Liver (tissue), 9 donors: ENCODE data around the gene COA1. TPM values are rescaled to one million over a fixed set of nuclear protein-coding genes. Genes with fewer than 3 reads are reported as not detected.

Source experiments
- DNase-seq: peaks from one replicate; pipeline ENCODE4 v3.0.0-alpha.2; 2017; ENCODE audit warnings: low spot score
- H3K27ac ChIP-seq, 2 donors: one replicate each; pipeline ENCODE4 v1.7.0; 2013; ENCODE audit warnings: inconsistent platforms in 2 of 2, low read length in 2 of 2, control low read depth in 1 of 2, low read depth in 1 of 2, mild to moderate bottlenecking in 1 of 2
- H3K27me3 ChIP-seq, 4 donors: one replicate each; pipeline versions ENCODE4 v1.6.1 to v1.7.0; 2013; ENCODE audit warnings: low read length in 3 of 4, inconsistent platforms in 1 of 4, mild to moderate bottlenecking in 1 of 4, moderate library complexity in 1 of 4; ENCODE audit not compliant: control insufficient read depth in 4 of 4, insufficient read depth in 4 of 4
- H3K36me3 ChIP-seq, 4 donors: one replicate each; pipeline versions ENCODE4 v1.6.1 to v1.7.0; 2013; ENCODE audit warnings: low read length in 3 of 4, mild to moderate bottlenecking in 3 of 4, low read depth in 1 of 4, moderate library complexity in 1 of 4; ENCODE audit not compliant: control insufficient read depth in 4 of 4, insufficient read depth in 3 of 4
- H3K4me1 ChIP-seq, 4 donors: one replicate each; pipeline versions ENCODE4 v1.6.1 to v1.7.0; 2013; ENCODE audit warnings: low read length in 3 of 4, mild to moderate bottlenecking in 3 of 4, moderate library complexity in 1 of 4; ENCODE audit not compliant: control insufficient read depth in 4 of 4, insufficient read depth in 4 of 4
- H3K4me3 ChIP-seq, 3 donors: one replicate each; pipeline versions ENCODE4 v1.6.1 to v1.7.0; 2013; ENCODE audit warnings: low read length in 3 of 3, control low read depth in 1 of 3, low read depth in 1 of 3, mild to moderate bottlenecking in 1 of 3
- H3K9ac ChIP-seq, 2 donors: one replicate each; pipeline ENCODE4 v1.7.0; 2013; ENCODE audit warnings: low read length in 2 of 2, mild to moderate bottlenecking in 2 of 2, moderate library complexity in 2 of 2, control low read depth in 1 of 2, low read depth in 1 of 2
- H3K9me3 ChIP-seq, 4 donors: one replicate each; pipeline versions ENCODE4 v1.6.1 to v1.7.0; 2013; ENCODE audit warnings: low read length in 3 of 4; ENCODE audit not compliant: control insufficient read depth in 4 of 4
- EGR1 ChIP-seq, 2 donors: IDR thresholded peaks; 2 replicates each; pipeline ENCODE4 v1.6.1; 2016 to 2018; ENCODE audit warnings: antibody characterized with exemption in 2 of 2, low read depth in 2 of 2
- FOXA1 ChIP-seq: IDR thresholded peaks from 2 replicates; pipeline ENCODE4 v1.6.1; 2016; ENCODE audit warnings: antibody characterized with exemption
- FOXA2 ChIP-seq: IDR thresholded peaks from 2 replicates; pipeline ENCODE4 v1.6.1; 2016; ENCODE audit warnings: antibody characterized with exemption
- GABPA ChIP-seq, 2 donors: IDR thresholded peaks in 1 of 2; conservative IDR thresholded peaks in 1 of 2; 2 replicates each; pipeline ENCODE4 v1.6.1; 2016; ENCODE audit warnings: antibody characterized with exemption in 2 of 2, mild to moderate bottlenecking in 1 of 2, moderate library complexity in 1 of 2
- HNF4A ChIP-seq, 2 donors: conservative IDR thresholded peaks; 2 replicates each; pipeline ENCODE4 v1.6.1; 2016; ENCODE audit warnings: antibody characterized with exemption in 2 of 2, mild to moderate bottlenecking in 2 of 2
- HNF4G ChIP-seq: IDR thresholded peaks from 2 replicates; pipeline ENCODE4 v1.6.1; 2016; ENCODE audit warnings: antibody characterized with exemption
- JUND ChIP-seq, 2 donors: IDR thresholded peaks; 2 replicates each; pipeline ENCODE4 v1.6.1; 2016; ENCODE audit warnings: antibody characterized with exemption in 2 of 2
- NR2F2 ChIP-seq: IDR thresholded peaks from 2 replicates; pipeline ENCODE4 v1.6.1; 2016; ENCODE audit warnings: antibody characterized with exemption
- RAD21 ChIP-seq, 2 donors: IDR thresholded peaks; 2 replicates each; pipeline ENCODE4 v1.6.1; 2016; ENCODE audit warnings: antibody characterized with exemption in 2 of 2, mild to moderate bottlenecking in 2 of 2
- RXRA ChIP-seq, 2 donors: IDR thresholded peaks; 2 replicates each; pipeline ENCODE4 v1.6.1; 2017 to 2018; ENCODE audit warnings: antibody characterized with exemption in 2 of 2, mild to moderate bottlenecking in 1 of 2
- SP1 ChIP-seq: IDR thresholded peaks from 2 replicates; pipeline ENCODE4 v1.6.1; 2018; ENCODE audit warnings: antibody characterized with exemption, mild to moderate bottlenecking
- TAF1 ChIP-seq: conservative IDR thresholded peaks from 2 replicates; pipeline ENCODE4 v1.6.1; 2016; ENCODE audit warnings: antibody characterized with exemption, mild to moderate bottlenecking
- YY1 ChIP-seq: IDR thresholded peaks from 2 replicates; pipeline ENCODE4 v1.6.1; 2016; ENCODE audit warnings: antibody characterized with exemption, mild to moderate bottlenecking
- WGBS: extraction: QIAGEN DNeasy Blood & Tissue Kit; methylation state at CpG from one replicate; pipeline ENCODE4 v1.1.7; 2013; 5-methylcytosine and 5-hydroxymethylcytosine counted together
- polyA plus RNA-seq, 2 donors: library from polyadenylated mRNA; stranded (reverse) in 1 of 2; unstranded in 1 of 2; fragments of 200-250 nt in 1 of 2; fragments of >200 nt in 1 of 2; fragmentation: Nextera tagmentation in 1 of 2; extraction: Ambion mirVana in 1 of 2; gene quantifications; one replicate each; pipeline versions ENCODE4 v1.2.1 to v1.2.3, GENCODE V29; 2013 to 2015
- total RNA-seq, 2 donors: library from RNA; depleted of rRNA; stranded (reverse); fragments of >200 nt; gene quantifications; one replicate each; pipeline ENCODE4 v1.2.3, GENCODE V29; 2014
- TF ChIP-seq, protein P1 (sequence below): IDR thresholded peaks from 2 replicates; pipeline ENCODE4 v1.6.1; 2016; ENCODE audit warnings: antibody characterized with exemption
- TF ChIP-seq, protein P2 (sequence below): IDR thresholded peaks from 2 replicates; pipeline ENCODE4 v1.6.1; 2016; ENCODE audit warnings: antibody characterized with exemption
- TF ChIP-seq, protein P3 (sequence below): IDR thresholded peaks from 2 replicates; pipeline ENCODE4 v1.6.1; 2016; ENCODE audit warnings: antibody characterized with exemption, mild to moderate bottlenecking
- TF ChIP-seq, protein P4 (sequence below): IDR thresholded peaks from 2 replicates; pipeline ENCODE4 v1.6.1; 2016; ENCODE audit warnings: antibody characterized with exemption
- TF ChIP-seq, protein P5 (sequence below): fragments of 150-350 bp; IDR thresholded peaks from 2 replicates; pipeline ENCODE4 v1.5.1; 2017; ENCODE audit warnings: improper control_type of control experiment, low read depth, low read length; ENCODE audit not compliant: missing input control
- donor health status: healthy.
- donor health status: healthy.
- donor health status: healthy.
- donor health status: healthy.
- donor health status: healthy.

The COA1 gene
- total and polyA plus RNA-seq, 4 donors = 16.6 to 37.8 (median 29.4) TPM

DNA sequence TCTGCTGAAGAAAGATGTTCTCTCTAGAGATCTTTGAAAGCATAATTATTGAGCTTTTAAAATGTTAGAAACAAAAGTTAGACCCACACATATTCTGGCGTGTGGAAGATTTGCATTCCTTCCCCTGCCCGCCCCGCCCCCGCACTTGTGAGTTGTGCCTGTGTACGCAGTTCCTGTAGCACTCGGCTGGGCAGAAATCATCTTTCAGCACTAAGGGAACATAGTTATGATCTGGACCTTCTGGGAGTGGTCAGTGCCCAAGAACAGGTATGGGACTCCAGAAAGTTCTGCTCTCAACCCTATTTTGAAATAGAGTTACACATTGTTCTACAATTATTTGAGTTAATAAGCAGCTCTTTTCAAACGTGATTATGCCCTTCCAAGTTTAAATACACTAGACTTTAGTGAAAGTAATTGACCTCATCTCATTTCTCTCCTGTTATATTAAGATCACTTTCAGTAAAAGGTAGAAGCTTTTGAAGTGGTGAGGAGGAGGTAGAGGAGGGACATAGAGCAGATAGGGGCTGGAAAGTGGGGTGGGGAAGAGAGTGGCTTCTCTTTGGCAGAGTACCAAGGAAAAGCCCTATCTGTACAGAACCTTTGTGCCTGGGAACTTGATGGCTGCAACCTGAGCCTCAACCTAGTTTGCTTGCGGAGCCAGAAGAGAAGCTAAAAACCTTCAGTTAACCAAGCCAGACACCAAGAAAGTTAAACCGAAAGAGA lies 34.9 kb upstream of the COA1 start (continued):
- TF ChIP-seq, protein P1, sequence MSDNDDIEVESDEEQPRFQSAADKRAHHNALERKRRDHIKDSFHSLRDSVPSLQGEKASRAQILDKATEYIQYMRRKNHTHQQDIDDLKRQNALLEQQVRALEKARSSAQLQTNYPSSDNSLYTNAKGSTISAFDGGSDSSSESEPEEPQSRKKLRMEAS = no peak
- TF ChIP-seq HNF4A (conservative IDR thresholded peaks at IDR 0.05) (no peak), HNF4G (no peak), FOXA2 (no peak), SP1 (no peak), GABPA (IDR thresholded peaks at IDR 0.05 in 1 of 2, conservative IDR thresholded peaks at IDR 0.05 in 1 of 2) (no peak), EGR1 (IDR thresholded peaks at IDR 0.05; ENCODE audit: low read depth in 2 of 2) (no peak)

DNA sequence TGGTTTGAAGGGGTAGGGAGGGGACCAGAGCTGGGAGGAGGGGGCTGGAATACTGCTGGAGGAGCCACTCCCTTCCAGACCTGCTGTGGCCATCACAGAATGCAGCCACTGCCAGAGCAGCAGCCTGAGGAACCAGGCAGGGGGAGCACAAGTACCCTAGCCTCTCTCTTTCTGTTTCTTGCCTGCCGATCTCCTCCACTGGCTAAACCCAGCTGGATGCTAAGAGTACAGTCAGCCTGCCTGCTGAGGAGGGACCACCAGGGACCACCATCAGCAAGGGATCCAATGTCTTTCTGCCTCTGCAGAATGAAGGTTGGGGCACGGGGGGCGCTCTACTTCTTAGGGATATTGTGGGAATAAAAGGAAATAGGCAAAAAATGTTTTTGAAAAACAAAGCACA lies 33.9 kb upstream of the COA1 start:
- no peak for DNase-seq
- peaks cover 0 to 9% (median 3%) of the 10 kb centered on the region in 4 donors for H3K4me1 ChIP-seq
- WGBS = 80% methylated on average over 3 of the region's 3 CpGs

More for the DNA sequence above, 33.9 kb upstream of the COA1 start:
- no peak overlapping the region for H3K27ac ChIP-seq
- no peak overlapping the region for H3K4me3 ChIP-seq
- TF ChIP-seq EGR1 (IDR thresholded peaks at IDR 0.05; ENCODE audit: low read depth in 2 of 2) (no peak), JUND (IDR thresholded peaks at IDR 0.05) (no peak), RAD21 (IDR thresholded peaks at IDR 0.05) (no peak), HNF4G (no peak), HNF4A (conservative IDR thresholded peaks at IDR 0.05) (no peak), GABPA (IDR thresholded peaks at IDR 0.05 in 1 of 2, conservative IDR thresholded peaks at IDR 0.05 in 1 of 2) (no peak), FOXA2 (no peak), YY1 (no peak), NR2F2 (no peak), SP1 (no peak), FOXA1 (no peak), RXRA (IDR thresholded peaks at IDR 0.05) (no peak), TAF1 (no peak)
- TF ChIP-seq, protein P2, sequence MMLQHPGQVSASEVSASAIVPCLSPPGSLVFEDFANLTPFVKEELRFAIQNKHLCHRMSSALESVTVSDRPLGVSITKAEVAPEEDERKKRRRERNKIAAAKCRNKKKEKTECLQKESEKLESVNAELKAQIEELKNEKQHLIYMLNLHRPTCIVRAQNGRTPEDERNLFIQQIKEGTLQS = no peak
- TF ChIP-seq, protein P1 = no peak
- TF ChIP-seq, protein P3, sequence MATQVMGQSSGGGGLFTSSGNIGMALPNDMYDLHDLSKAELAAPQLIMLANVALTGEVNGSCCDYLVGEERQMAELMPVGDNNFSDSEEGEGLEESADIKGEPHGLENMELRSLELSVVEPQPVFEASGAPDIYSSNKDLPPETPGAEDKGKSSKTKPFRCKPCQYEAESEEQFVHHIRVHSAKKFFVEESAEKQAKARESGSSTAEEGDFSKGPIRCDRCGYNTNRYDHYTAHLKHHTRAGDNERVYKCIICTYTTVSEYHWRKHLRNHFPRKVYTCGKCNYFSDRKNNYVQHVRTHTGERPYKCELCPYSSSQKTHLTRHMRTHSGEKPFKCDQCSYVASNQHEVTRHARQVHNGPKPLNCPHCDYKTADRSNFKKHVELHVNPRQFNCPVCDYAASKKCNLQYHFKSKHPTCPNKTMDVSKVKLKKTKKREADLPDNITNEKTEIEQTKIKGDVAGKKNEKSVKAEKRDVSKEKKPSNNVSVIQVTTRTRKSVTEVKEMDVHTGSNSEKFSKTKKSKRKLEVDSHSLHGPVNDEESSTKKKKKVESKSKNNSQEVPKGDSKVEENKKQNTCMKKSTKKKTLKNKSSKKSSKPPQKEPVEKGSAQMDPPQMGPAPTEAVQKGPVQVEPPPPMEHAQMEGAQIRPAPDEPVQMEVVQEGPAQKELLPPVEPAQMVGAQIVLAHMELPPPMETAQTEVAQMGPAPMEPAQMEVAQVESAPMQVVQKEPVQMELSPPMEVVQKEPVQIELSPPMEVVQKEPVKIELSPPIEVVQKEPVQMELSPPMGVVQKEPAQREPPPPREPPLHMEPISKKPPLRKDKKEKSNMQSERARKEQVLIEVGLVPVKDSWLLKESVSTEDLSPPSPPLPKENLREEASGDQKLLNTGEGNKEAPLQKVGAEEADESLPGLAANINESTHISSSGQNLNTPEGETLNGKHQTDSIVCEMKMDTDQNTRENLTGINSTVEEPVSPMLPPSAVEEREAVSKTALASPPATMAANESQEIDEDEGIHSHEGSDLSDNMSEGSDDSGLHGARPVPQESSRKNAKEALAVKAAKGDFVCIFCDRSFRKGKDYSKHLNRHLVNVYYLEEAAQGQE = no peak
- TF ChIP-seq, protein P4, sequence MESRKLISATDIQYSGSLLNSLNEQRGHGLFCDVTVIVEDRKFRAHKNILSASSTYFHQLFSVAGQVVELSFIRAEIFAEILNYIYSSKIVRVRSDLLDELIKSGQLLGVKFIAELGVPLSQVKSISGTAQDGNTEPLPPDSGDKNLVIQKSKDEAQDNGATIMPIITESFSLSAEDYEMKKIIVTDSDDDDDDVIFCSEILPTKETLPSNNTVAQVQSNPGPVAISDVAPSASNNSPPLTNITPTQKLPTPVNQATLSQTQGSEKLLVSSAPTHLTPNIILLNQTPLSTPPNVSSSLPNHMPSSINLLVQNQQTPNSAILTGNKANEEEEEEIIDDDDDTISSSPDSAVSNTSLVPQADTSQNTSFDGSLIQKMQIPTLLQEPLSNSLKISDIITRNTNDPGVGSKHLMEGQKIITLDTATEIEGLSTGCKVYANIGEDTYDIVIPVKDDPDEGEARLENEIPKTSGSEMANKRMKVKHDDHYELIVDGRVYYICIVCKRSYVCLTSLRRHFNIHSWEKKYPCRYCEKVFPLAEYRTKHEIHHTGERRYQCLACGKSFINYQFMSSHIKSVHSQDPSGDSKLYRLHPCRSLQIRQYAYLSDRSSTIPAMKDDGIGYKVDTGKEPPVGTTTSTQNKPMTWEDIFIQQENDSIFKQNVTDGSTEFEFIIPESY = no peak
- TF ChIP-seq, protein P5, sequence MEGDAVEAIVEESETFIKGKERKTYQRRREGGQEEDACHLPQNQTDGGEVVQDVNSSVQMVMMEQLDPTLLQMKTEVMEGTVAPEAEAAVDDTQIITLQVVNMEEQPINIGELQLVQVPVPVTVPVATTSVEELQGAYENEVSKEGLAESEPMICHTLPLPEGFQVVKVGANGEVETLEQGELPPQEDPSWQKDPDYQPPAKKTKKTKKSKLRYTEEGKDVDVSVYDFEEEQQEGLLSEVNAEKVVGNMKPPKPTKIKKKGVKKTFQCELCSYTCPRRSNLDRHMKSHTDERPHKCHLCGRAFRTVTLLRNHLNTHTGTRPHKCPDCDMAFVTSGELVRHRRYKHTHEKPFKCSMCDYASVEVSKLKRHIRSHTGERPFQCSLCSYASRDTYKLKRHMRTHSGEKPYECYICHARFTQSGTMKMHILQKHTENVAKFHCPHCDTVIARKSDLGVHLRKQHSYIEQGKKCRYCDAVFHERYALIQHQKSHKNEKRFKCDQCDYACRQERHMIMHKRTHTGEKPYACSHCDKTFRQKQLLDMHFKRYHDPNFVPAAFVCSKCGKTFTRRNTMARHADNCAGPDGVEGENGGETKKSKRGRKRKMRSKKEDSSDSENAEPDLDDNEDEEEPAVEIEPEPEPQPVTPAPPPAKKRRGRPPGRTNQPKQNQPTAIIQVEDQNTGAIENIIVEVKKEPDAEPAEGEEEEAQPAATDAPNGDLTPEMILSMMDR = no peak
- no peak overlapping the region for H3K9ac ChIP-seq
- H3K9me3 ChIP-seq = no peaks in the 10 kb centered on the region
- H3K27me3 ChIP-seq = no peaks in the 10 kb centered on the region
- no peaks in the 10 kb centered on the region for H3K36me3 ChIP-seq
